ENCODE measurements around the gene SYPL1.

DNA sequence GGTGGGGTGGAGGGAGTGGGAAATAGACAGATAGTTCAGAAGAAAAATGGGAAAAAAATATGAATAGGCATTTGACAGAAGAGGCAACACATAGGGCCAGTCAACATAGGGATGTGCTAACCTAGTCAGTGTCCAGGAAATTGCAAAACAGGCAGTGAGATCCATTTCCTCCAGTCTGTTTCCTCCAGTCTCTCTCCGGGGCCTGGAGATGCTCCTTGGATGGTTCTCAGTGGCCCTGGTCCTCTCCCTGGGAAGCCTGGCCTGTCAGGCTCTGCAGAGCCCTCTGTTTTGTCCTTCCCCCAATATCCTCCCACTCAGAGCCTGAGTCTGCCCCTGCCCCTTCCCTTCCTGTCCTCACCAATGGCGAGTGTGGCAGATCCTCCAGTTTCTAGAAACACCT lies 52.6 kb downstream of the SYPL1 start:
- TF ChIP-seq POLR2AphosphoS5 (IDR thresholded peaks at IDR 0.05) = no peak
- TF ChIP-seq CTCF (IDR thresholded peaks at IDR 0.05) = no peak
- no peak for TF ChIP-seq POLR2A (IDR thresholded peaks at IDR 0.05)

Data from upper lobe of left lung (tissue), 4 donors.